Measurements from ENCODE around the gene SPDYE3. TPM values are rescaled to one million over a fixed set of nuclear protein-coding genes. Genes with fewer than 3 reads are reported as not detected.
"Not testable (repeated sequence)": the region's sequence is repeated elsewhere in the genome, so short reads cannot be mapped to it uniquely, and the experiment has no call there.

SPDYE3 gene
- total RNA-seq, 1 donor: under 0.01 TPM

- peaks cover 44% of the 10 kb centered on the region for H3K4me1 ChIP-seq (ENCODE audit: insufficient read depth, low read length)
- H3K9me3 ChIP-seq (ENCODE audit: low read depth, low read length): no peaks in the 10 kb centered on the region
- no peaks in the 10 kb centered on the region for H3K27me3 ChIP-seq (ENCODE audit: insufficient read depth, low read length)
- H3K4me3 ChIP-seq (ENCODE audit: low read length): no peak overlapping the region
These were observed 46.3 kb downstream of the SPDYE3 start for GRCh38 chr7:100353685-100354330.

GRCh38 chr7:100356416-100357068, 49.0 kb downstream of the SPDYE3 start:
- Histone ChIP-seq H3K27me3 (ENCODE audit: insufficient read depth, low read length) (no peaks in the 10 kb centered on the region), H3K4me1 (ENCODE audit: insufficient read depth, low read length) (peaks cover 55% of the 10 kb centered on the region), H3K4me3 (ENCODE audit: low read length) (no peak overlapping the region), H3K9me3 (ENCODE audit: low read depth, low read length) (no peaks in the 10 kb centered on the region)

GRCh38 chr7:100357131-100357561, 49.6 kb downstream of the SPDYE3 start:
- no peaks in the 10 kb centered on the region for H3K27me3 ChIP-seq (ENCODE audit: insufficient read depth, low read length)
- H3K4me1 ChIP-seq (ENCODE audit: insufficient read depth, low read length): peaks cover 50% of the 10 kb centered on the region
- no peaks in the 10 kb centered on the region for H3K9me3 ChIP-seq (ENCODE audit: low read depth, low read length)
- no peak overlapping the region for H3K4me3 ChIP-seq (ENCODE audit: low read length)

- Histone ChIP-seq H3K4me1 (ENCODE audit: insufficient read depth, low read length) (peaks cover 47% of the 10 kb centered on the region), H3K27me3 (ENCODE audit: insufficient read depth, low read length) (no peaks in the 10 kb centered on the region), H3K9me3 (ENCODE audit: low read depth, low read length) (no peaks in the 10 kb centered on the region), H3K4me3 (ENCODE audit: low read length) (no peak within 1 kb of the TSS)
These were observed 50.7 kb downstream of the SPDYE3 start, which contains the start of gene PILRB for GRCh38 chr7:100358027-100358856. Gene PILRB, plus strand, starts transcription at chr7:100358117. Its CDS starts 186 bp downstream, at chr7:100358303.

- Histone ChIP-seq H3K4me3 (ENCODE audit: low read length) (no peak overlapping the region), H3K9me3 (ENCODE audit: low read depth, low read length) (no peaks in the 10 kb centered on the region), H3K27me3 (ENCODE audit: insufficient read depth, low read length) (no peaks in the 10 kb centered on the region), H3K4me1 (ENCODE audit: insufficient read depth, low read length) (peaks cover 41% of the 10 kb centered on the region)
These were observed 51.3 kb downstream of the SPDYE3 start for GRCh38 chr7:100358857-100359212.

- Histone ChIP-seq H3K4me3 (ENCODE audit: low read length) (no peak overlapping the region), H3K4me1 (ENCODE audit: insufficient read depth, low read length) (peaks cover 45% of the 10 kb centered on the region), H3K9me3 (ENCODE audit: low read depth, low read length) (no peaks in the 10 kb centered on the region), H3K27me3 (ENCODE audit: insufficient read depth, low read length) (no peaks in the 10 kb centered on the region)
These were observed 52.8 kb downstream of the SPDYE3 start for GRCh38 chr7:100360135-100360854.

- H3K4me1 ChIP-seq (ENCODE audit: insufficient read depth, low read length): peaks cover 61% of the 10 kb centered on the region
- no peak overlapping the region for H3K4me3 ChIP-seq (ENCODE audit: low read length)
- H3K27me3 ChIP-seq (ENCODE audit: insufficient read depth, low read length): no peaks in the 10 kb centered on the region
- H3K9me3 ChIP-seq (ENCODE audit: low read depth, low read length): no peaks in the 10 kb centered on the region
These were observed 55.6 kb downstream of the SPDYE3 start for GRCh38 chr7:100363098-100363497.

- H3K4me1 ChIP-seq (ENCODE audit: insufficient read depth, low read length): peaks cover 61% of the 10 kb centered on the region
- H3K9me3 ChIP-seq (ENCODE audit: low read depth, low read length); H3K4me3 ChIP-seq (ENCODE audit: low read length); H3K27me3 ChIP-seq (ENCODE audit: insufficient read depth, low read length): not testable (repeated sequence)
These were observed 56.3 kb downstream of the SPDYE3 start for GRCh38 chr7:100363797-100364196.

GRCh38 chr7:100364480-100364879, 57.0 kb downstream of the SPDYE3 start:
- Histone ChIP-seq H3K4me3 (ENCODE audit: low read length) (no peak overlapping the region), H3K9me3 (ENCODE audit: low read depth, low read length) (no peaks in the 10 kb centered on the region), H3K27me3 (ENCODE audit: insufficient read depth, low read length) (no peaks in the 10 kb centered on the region), H3K4me1 (ENCODE audit: insufficient read depth, low read length) (peaks cover 61% of the 10 kb centered on the region)

- H3K27me3 ChIP-seq (ENCODE audit: insufficient read depth, low read length); H3K4me3 ChIP-seq (ENCODE audit: low read length): not testable (repeated sequence)
- peaks cover 66% of the 10 kb centered on the region for H3K4me1 ChIP-seq (ENCODE audit: insufficient read depth, low read length)
These were observed 58.5 kb downstream of the SPDYE3 start for GRCh38 chr7:100365998-100366367.

GRCh38 chr7:100366411-100367250, 59.1 kb downstream of the SPDYE3 start:
- Histone ChIP-seq H3K9me3 (ENCODE audit: low read depth, low read length) (no peaks in the 10 kb centered on the region), H3K27me3 (ENCODE audit: insufficient read depth, low read length) (no peaks in the 10 kb centered on the region), H3K4me3 (ENCODE audit: low read length) (no peak overlapping the region), H3K4me1 (ENCODE audit: insufficient read depth, low read length) (peaks cover 72% of the 10 kb centered on the region)

More at GRCh38 chr7:100365998-100366367, 58.5 kb downstream of the SPDYE3 start:
- H3K9me3 ChIP-seq (ENCODE audit: low read depth, low read length): not testable (repeated sequence)

- Histone ChIP-seq H3K9me3 (ENCODE audit: low read depth, low read length) (no peaks in the 10 kb centered on the region), H3K27me3 (ENCODE audit: insufficient read depth, low read length) (no peaks in the 10 kb centered on the region), H3K4me3 (ENCODE audit: low read length) (no peak overlapping the region), H3K4me1 (ENCODE audit: insufficient read depth, low read length) (peaks cover 78% of the 10 kb centered on the region)
These were observed 59.7 kb downstream of the SPDYE3 start for GRCh38 chr7:100367251-100367620.

GRCh38 chr7:100367676-100368613, 60.4 kb downstream of the SPDYE3 start:
- H3K27me3 ChIP-seq (ENCODE audit: insufficient read depth, low read length): no peaks in the 10 kb centered on the region
- peaks cover 86% of the 10 kb centered on the region for H3K4me1 ChIP-seq (ENCODE audit: insufficient read depth, low read length)
- no peak overlapping the region for H3K4me3 ChIP-seq (ENCODE audit: low read length)
- H3K9me3 ChIP-seq (ENCODE audit: low read depth, low read length): no peaks in the 10 kb centered on the region
